Neural progenitor cell (in vitro differentiated cells): ENCODE results near the gene PTPRA. TPM values are rescaled to one million over a fixed set of nuclear protein-coding genes. Genes with fewer than 3 reads are reported as not detected.

Experiments
- DNase-seq: peaks from one replicate; pipeline ENCODE4 v3.0.0-alpha.2; 2016; ENCODE audit warnings: low spot score
- H2AFZ ChIP-seq: fragments of 200-600 bp; sonication (generic); replicated peaks from 2 replicates; pipeline ENCODE4 v1.6.1; 2016; ENCODE audit warnings: antibody characterized with exemption
- H3F3A ChIP-seq: fragments of 200-600 bp; sonication (generic); 2 replicates; pipeline ENCODE4 v1.6.1; 2016; ENCODE audit warnings: antibody characterized with exemption, low read depth
- H3K27ac ChIP-seq: fragments of 200-600 bp; sonication (generic); 2 replicates; pipeline ENCODE4 v1.5.1; 2016; ENCODE audit warnings: mild to moderate bottlenecking
- H3K27me3 ChIP-seq: fragments of 200-600 bp; sonication (generic); 2 replicates; pipeline ENCODE4 v1.6.1; 2016; ENCODE audit warnings: mild to moderate bottlenecking, moderate library complexity
- H3K36me3 ChIP-seq: fragments of 200-600 bp; sonication (generic); 2 replicates; pipeline ENCODE4 v1.5.1; 2016
- H3K4me1 ChIP-seq: fragments of 200-600 bp; sonication (generic); 2 replicates; pipeline ENCODE4 v1.6.1; 2016; ENCODE audit warnings: mixed run types
- H3K4me2 ChIP-seq: fragments of 200-600 bp; sonication (generic); 2 replicates; pipeline ENCODE4 v1.6.1; 2016
- H3K4me3 ChIP-seq: fragments of 200-600 bp; sonication (generic); 2 replicates; pipeline ENCODE4 v1.5.1; 2016
- H3K79me2 ChIP-seq: fragments of 200-600 bp; sonication (generic); 2 replicates; pipeline ENCODE4 v1.6.1; 2016; ENCODE audit warnings: low read depth
- H3K9ac ChIP-seq: fragments of 200-600 bp; sonication (generic); 2 replicates; pipeline ENCODE4 v1.6.1; 2016
- H3K9me3 ChIP-seq: fragments of 200-600 bp; sonication (generic); 2 replicates; pipeline ENCODE4 v1.5.1; 2016; ENCODE audit warnings: low read depth
- H4K20me1 ChIP-seq: fragments of 200-600 bp; sonication (generic); 2 replicates; pipeline ENCODE4 v1.6.1; 2016; ENCODE audit warnings: low read depth
- H3K27ac Mint-ChIP-seq: 3 replicates; pipeline ENCODE4 v1.8.0; 2021; ENCODE audit warnings: mixed read lengths
- H3K27me3 Mint-ChIP-seq: 2 replicates; pipeline ENCODE4 v1.8.0; 2022; ENCODE audit warnings: low read depth, mild to moderate bottlenecking, inconsistent platforms, moderate library complexity, mixed read lengths; ENCODE audit not compliant: insufficient read depth
- H3K36me3 Mint-ChIP-seq: 3 replicates; pipeline ENCODE4 v1.8.0; 2021; ENCODE audit warnings: mixed read lengths
- H3K4me1 Mint-ChIP-seq: 3 replicates; pipeline ENCODE4 v1.8.0; 2021; ENCODE audit warnings: mixed read lengths
- H3K4me3 Mint-ChIP-seq: 3 replicates; pipeline ENCODE4 v1.8.0; 2021; ENCODE audit warnings: mild to moderate bottlenecking, moderate library complexity, mixed read lengths
- H3K9me3 Mint-ChIP-seq: 3 replicates; pipeline ENCODE4 v1.8.0; 2020; ENCODE audit warnings: mixed read lengths
- CTCF ChIP-seq: fragments of 200-600 bp; sonication (generic); IDR thresholded peaks from 2 replicates; pipeline ENCODE4 v1.5.1; 2017; ENCODE audit warnings: antibody characterized with exemption, mild to moderate bottlenecking
- EZH2 ChIP-seq: fragments of 200-600 bp; sonication (generic); IDR thresholded peaks from 2 replicates; pipeline ENCODE4 v1.6.1; 2017; ENCODE audit warnings: antibody characterized with exemption, mild to moderate bottlenecking, moderate library complexity
- EZH2phosphoT487 ChIP-seq: fragments of 200-600 bp; sonication (generic); IDR thresholded peaks from 2 replicates; pipeline ENCODE4 v1.6.1; 2017; ENCODE audit warnings: antibody characterized with exemption
- total RNA-seq: library from RNA; depleted of rRNA; stranded (reverse); fragments of >200 nt; gene quantifications from 2 replicates; pipeline ENCODE4 v1.2.3, GENCODE V29; 2015; ENCODE audit warnings: low replicate concordance

PTPRA gene
- total RNA-seq, 1 donor from 2014 or later, result 77.7 TPM

- H3K9me3 Mint-ChIP-seq, result no peaks in the 10 kb centered on the region
- no peaks in the 10 kb centered on the region for H3K4me1 Mint-ChIP-seq
- H3K27ac Mint-ChIP-seq, result no peak overlapping the region
- H3K9me3 ChIP-seq, result no peaks in the 10 kb centered on the region
- H3K27me3 Mint-ChIP-seq, result no peaks in the 10 kb centered on the region
- H3K9ac ChIP-seq, result no peak overlapping the region
- no peaks in the 10 kb centered on the region for H3K36me3 ChIP-seq
- H3K27ac ChIP-seq, result no peak overlapping the region
- peak; percentile 6 for DNase-seq
- no peak for TF ChIP-seq CTCF
- no peak for TF ChIP-seq EZH2phosphoT487
- no peak for TF ChIP-seq EZH2
- H3K4me2 ChIP-seq, result no peak overlapping the region
- H3K79me2 ChIP-seq, result peaks cover 6% of the 10 kb centered on the region
- no peak overlapping the region for H2AFZ ChIP-seq
- no peaks in the 10 kb centered on the region for H3K27me3 ChIP-seq
- H3K4me3 ChIP-seq, result no peak overlapping the region
- no peaks in the 10 kb centered on the region for H3K4me1 ChIP-seq
- peaks cover 17% of the 10 kb centered on the region for H3K36me3 Mint-ChIP-seq
- no peak overlapping the region for H3K4me3 Mint-ChIP-seq
- H3F3A ChIP-seq, result peaks cover 3% of the 10 kb centered on the region
- peaks cover 7% of the 10 kb centered on the region for H4K20me1 ChIP-seq
These were observed 100.3 kb downstream of the PTPRA start for GRCh38 chr20:2973574-2973973.

- Histone ChIP-seq H3K79me2 (peaks cover 5% of the 10 kb centered on the region), H3K9me3 (no peaks in the 10 kb centered on the region), H2AFZ (no peak overlapping the region), H3K4me2 (no peak overlapping the region), H3K36me3 (no peaks in the 10 kb centered on the region), H3K27me3 (no peaks in the 10 kb centered on the region), H4K20me1 (peaks cover 10% of the 10 kb centered on the region), H3F3A (peaks cover 3% of the 10 kb centered on the region), H3K9ac (no peak overlapping the region), H3K4me3 (no peak overlapping the region), H3K27ac (no peak overlapping the region), H3K4me1 (no peaks in the 10 kb centered on the region)
- H3K9me3 Mint-ChIP-seq, result no peaks in the 10 kb centered on the region
- H3K27me3 Mint-ChIP-seq, result no peaks in the 10 kb centered on the region
- H3K36me3 Mint-ChIP-seq, result peaks cover 9% of the 10 kb centered on the region
- TF ChIP-seq EZH2 (no peak), CTCF (no peak), EZH2phosphoT487 (no peak)
- DNase-seq, result no peak
- no peaks in the 10 kb centered on the region for H3K4me1 Mint-ChIP-seq
- no peak overlapping the region for H3K27ac Mint-ChIP-seq
- H3K4me3 Mint-ChIP-seq, result no peak overlapping the region
These were observed 105.2 kb downstream of the PTPRA start for GRCh38 chr20:2978519-2978918.

GRCh38 chr20:2981646-2982045 lies 108.4 kb downstream of the PTPRA start:
- TF ChIP-seq CTCF, result no peak
- TF ChIP-seq EZH2phosphoT487, result no peak
- no peaks in the 10 kb centered on the region for H3K27me3 ChIP-seq
- H2AFZ ChIP-seq, result no peak overlapping the region
- no peaks in the 10 kb centered on the region for H3K4me1 ChIP-seq
- no peak overlapping the region for H3K4me2 ChIP-seq
- Mint-ChIP-seq H3K36me3 (peaks cover 8% of the 10 kb centered on the region), H3K4me3 (no peak overlapping the region), H3K27me3 (no peaks in the 10 kb centered on the region), H3K9me3 (no peaks in the 10 kb centered on the region), H3K27ac (no peak overlapping the region), H3K4me1 (no peaks in the 10 kb centered on the region)
- no peaks in the 10 kb centered on the region for H3K9me3 ChIP-seq
- H3F3A ChIP-seq, result peaks cover 3% of the 10 kb centered on the region
- no peak overlapping the region for H3K4me3 ChIP-seq
- H3K9ac ChIP-seq, result no peak overlapping the region
- no peaks in the 10 kb centered on the region for H3K36me3 ChIP-seq
- H3K27ac ChIP-seq, result no peak overlapping the region
- H3K79me2 ChIP-seq, result peaks cover 5% of the 10 kb centered on the region
- peaks cover 10% of the 10 kb centered on the region for H4K20me1 ChIP-seq
- DNase-seq, result no peak

GRCh38 chr20:2983508-2983907 lies 110.2 kb downstream of the PTPRA start:
- Histone ChIP-seq H3K79me2 (peaks cover 5% of the 10 kb centered on the region), H3K9ac (no peak overlapping the region), H3F3A (no peaks in the 10 kb centered on the region), H3K9me3 (no peaks in the 10 kb centered on the region), H3K27me3 (no peaks in the 10 kb centered on the region), H4K20me1 (peaks cover 4% of the 10 kb centered on the region), H3K4me3 (no peak overlapping the region), H3K36me3 (peaks cover 4% of the 10 kb centered on the region), H3K4me2 (no peak overlapping the region), H2AFZ (no peak overlapping the region), H3K27ac (no peak overlapping the region), H3K4me1 (no peaks in the 10 kb centered on the region)
- H3K36me3 Mint-ChIP-seq, result peaks cover 14% of the 10 kb centered on the region
- no peak for DNase-seq
- H3K9me3 Mint-ChIP-seq, result no peaks in the 10 kb centered on the region
- H3K27ac Mint-ChIP-seq, result no peak overlapping the region
- H3K4me3 Mint-ChIP-seq, result no peak overlapping the region
- no peaks in the 10 kb centered on the region for H3K4me1 Mint-ChIP-seq
- no peaks in the 10 kb centered on the region for H3K27me3 Mint-ChIP-seq
- no peak for TF ChIP-seq EZH2
- no peak for TF ChIP-seq EZH2phosphoT487
- TF ChIP-seq CTCF, result no peak
